Measurements from ENCODE around the gene DNM1. TPM values are rescaled to one million over a fixed set of nuclear protein-coding genes. Genes with fewer than 3 reads are reported as not detected.
A peak's percentile ranks its signal among the peaks of the same experiment; 100 is the strongest.

The DNM1 gene
- total RNA-seq, 2 donors from 2014 or later: 2.0 to 7.7 TPM

DNA sequence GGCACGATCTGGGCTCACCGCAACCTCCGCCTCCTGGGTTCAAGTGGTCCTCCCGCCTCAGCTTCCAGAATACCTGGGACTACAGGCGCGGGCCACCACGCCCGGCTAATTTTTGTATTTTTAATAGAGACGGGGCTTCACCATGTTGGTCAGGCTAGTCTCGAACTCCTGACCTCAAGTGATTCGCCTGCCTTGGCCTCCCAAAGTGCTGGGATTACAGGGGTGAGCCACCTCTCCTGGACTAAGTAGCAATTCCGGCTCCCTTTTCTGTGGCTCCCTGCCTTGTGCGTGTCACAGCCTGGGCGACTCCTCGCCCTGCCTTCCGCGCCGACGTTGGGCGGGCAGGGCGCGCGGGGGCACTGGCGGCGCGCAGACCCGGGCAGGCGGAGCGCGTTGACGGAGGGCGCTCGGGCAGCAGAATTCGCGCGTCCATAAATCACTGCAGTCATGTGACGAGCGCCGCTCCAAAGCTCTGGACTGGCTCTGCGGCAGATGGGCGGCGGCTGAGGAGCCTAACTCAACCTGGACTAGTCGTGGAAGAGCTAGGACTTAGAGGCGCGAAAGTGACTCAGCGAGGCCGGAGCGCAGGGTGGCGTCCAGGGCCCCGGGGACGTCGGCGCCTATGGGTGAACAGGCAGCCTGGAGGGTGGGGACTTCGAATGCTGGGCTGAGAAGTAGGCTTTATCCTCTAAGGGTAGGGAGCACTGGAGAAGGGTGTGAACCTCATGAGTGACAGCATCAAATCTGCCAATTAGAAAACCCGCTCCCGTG is 10.4 kb upstream of the DNM1 start:
- Histone ChIP-seq H3K27me3 (replicated peaks; ENCODE audit: insufficient read depth) (no peaks in the 10 kb centered on the region), H3K4me3 (peak overlapping the region; percentile 86 to 97), H3K4me1 (replicated peaks) (peaks cover 11% of the 10 kb centered on the region), H3K27ac (peak overlapping the region; percentile 83 to 86), H3K9me3 (no peaks in the 10 kb centered on the region), H3K36me3 (no peaks in the 10 kb centered on the region)
- DNase-seq (ENCODE audit: low spot score): peak; percentile 86
- 21% methylated on average over 56 of the region's 56 CpGs for WGBS
- intact Hi-C loops (cut with DNase I): loop anchor here (10.0 kb wide), 1 partner anchor 82 kb away; the partner anchor contains the start of genes GOLGA2 and SWI5
- TF ChIP-seq, protein P1, sequence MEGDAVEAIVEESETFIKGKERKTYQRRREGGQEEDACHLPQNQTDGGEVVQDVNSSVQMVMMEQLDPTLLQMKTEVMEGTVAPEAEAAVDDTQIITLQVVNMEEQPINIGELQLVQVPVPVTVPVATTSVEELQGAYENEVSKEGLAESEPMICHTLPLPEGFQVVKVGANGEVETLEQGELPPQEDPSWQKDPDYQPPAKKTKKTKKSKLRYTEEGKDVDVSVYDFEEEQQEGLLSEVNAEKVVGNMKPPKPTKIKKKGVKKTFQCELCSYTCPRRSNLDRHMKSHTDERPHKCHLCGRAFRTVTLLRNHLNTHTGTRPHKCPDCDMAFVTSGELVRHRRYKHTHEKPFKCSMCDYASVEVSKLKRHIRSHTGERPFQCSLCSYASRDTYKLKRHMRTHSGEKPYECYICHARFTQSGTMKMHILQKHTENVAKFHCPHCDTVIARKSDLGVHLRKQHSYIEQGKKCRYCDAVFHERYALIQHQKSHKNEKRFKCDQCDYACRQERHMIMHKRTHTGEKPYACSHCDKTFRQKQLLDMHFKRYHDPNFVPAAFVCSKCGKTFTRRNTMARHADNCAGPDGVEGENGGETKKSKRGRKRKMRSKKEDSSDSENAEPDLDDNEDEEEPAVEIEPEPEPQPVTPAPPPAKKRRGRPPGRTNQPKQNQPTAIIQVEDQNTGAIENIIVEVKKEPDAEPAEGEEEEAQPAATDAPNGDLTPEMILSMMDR (IDR thresholded peaks at IDR 0.05): peak in 3 of 4 experiments; percentile 45 to 63 (median 60)
- peak; percentile 57 for TF ChIP-seq POLR2A (IDR thresholded peaks at IDR 0.05)
- TF ChIP-seq POLR2AphosphoS5 (IDR thresholded peaks at IDR 0.05): peak; percentile 72

DNA sequence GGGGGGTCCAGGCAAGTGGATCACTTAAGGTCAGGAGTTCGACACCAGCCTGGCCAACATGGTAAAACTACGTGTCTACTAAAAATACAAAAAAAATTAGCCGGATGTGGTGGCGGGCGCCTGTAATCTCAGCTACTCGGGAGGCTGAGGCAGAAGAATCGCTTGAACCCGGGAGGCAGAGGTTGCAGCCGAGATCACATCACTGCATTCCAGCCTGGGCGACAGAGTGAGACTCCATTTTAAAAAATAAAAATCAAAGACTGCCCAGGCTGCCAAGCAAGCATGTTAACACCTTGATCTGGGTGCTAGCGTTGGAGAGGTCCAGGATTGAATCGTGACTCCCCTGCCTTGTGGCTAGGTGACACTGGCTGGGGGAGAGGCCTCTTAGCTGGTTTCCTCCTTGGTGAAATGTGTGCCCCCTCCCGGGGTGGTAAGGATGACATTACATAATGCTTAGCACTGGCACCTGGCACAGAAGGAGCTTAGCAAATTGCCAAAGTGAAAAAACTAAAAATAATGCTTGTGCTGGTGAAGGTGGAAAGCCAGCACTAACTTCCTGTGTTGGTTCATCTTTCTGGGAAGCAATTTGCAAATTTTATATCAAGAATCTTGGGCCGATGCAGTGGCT is 9.6 kb upstream of the DNM1 start:
- no peak for TF ChIP-seq POLR2AphosphoS5 (IDR thresholded peaks at IDR 0.05)
- TF ChIP-seq, protein P1 (IDR thresholded peaks at IDR 0.05): no peak
- no peaks in the 10 kb centered on the region for H3K36me3 ChIP-seq
- intact Hi-C loops (cut with DNase I): loop anchor here (10.0 kb wide), 1 partner anchor 81 kb away; the partner anchor contains the start of genes GOLGA2 and SWI5
- peak overlapping the region; percentile 83 to 86 for H3K27ac ChIP-seq
- WGBS: 85% methylated on average over 14 of the region's 14 CpGs
- no peaks in the 10 kb centered on the region for H3K9me3 ChIP-seq
- peaks cover 11% of the 10 kb centered on the region for H3K4me1 ChIP-seq (replicated peaks)
- DNase-seq (ENCODE audit: low spot score): no peak
- no peaks in the 10 kb centered on the region for H3K27me3 ChIP-seq (replicated peaks; ENCODE audit: insufficient read depth)
- no peak overlapping the region for H3K4me3 ChIP-seq

DNA sequence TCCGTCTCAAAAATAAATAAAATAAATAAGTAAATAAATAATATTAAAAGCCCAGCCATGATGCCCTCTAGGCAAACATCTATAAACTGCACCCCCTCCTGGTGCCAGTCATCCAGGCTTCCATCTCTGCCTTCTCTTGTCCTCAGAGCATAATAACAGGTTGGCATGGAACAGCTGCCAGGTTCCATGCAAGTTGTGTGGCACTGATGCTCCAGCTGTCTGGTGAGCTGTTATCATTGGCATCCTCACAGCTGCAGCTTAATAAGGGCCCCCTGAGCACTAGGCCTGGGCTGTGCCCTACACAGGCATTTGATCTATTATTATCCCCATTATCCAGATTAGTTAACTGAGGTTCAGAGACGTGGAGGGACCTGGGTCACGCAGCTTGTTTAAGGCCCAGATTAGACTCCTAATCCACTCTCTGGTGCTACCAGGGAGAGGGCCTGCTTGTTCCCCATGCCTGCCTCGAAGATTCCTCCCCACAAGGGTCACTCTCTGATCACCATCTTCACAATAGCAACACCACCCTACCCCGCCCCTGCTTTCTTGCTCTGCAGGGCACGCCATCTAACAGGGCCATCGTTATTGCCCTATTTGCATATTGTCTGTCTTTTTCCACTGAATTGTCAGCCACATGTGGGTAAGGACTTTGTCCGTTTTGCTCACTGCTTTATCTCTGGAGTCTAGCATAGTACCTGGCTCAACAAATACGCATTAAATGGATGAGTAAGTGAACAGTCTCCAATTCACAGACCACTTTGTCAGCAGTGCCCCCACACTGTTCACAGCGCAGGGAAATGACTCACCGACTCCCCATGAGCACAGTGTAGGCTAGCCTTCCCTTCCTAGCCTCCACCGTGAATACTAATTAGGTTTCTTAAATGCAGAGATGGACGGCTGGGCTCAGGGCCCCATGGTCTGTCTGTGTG is 1.5 kb upstream of the DNM1 start:
- intact Hi-C loops (cut with DNase I): no loop called here
- no peak for TF ChIP-seq POLR2AphosphoS5 (IDR thresholded peaks at IDR 0.05)
- TF ChIP-seq, protein P1 (IDR thresholded peaks at IDR 0.05): no peak
- TF ChIP-seq POLR2A (IDR thresholded peaks at IDR 0.05): no peak
- WGBS: 84% methylated on average over 13 of the region's 13 CpGs
- H3K27ac ChIP-seq: no peak overlapping the region
- H3K27me3 ChIP-seq (replicated peaks; ENCODE audit: insufficient read depth): no peaks in the 10 kb centered on the region
- DNase-seq (ENCODE audit: low spot score): no peak
- no peaks in the 10 kb centered on the region for H3K36me3 ChIP-seq
- no peaks in the 10 kb centered on the region for H3K9me3 ChIP-seq
- no peak overlapping the region for H3K4me3 ChIP-seq
- H3K4me1 ChIP-seq (replicated peaks): peaks cover 8% of the 10 kb centered on the region

DNA sequence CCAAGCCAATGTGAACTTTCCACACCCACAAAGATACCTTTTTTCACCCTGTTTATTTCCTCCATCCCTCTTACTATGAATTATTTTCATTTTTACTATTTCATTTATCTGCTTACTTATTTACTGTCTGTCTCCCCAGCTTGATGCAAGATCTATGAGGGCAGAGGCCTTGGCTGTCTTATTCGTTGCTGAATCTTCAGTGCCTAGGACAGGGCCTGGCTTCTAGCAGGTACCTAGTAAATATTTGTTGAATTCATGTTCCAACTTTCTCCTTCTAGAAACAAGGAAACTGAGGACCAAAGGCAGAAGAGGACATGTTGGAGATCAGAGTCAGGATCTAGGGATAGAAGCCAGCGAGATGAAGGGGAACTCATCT is 543 bp upstream of the DNM1 start:
- Histone ChIP-seq H3K36me3 (no peaks in the 10 kb centered on the region), H3K4me1 (replicated peaks) (peaks cover 8% of the 10 kb centered on the region), H3K4me3 (peak overlapping the region in 1 of 2 donors; percentile 49), H3K27me3 (replicated peaks; ENCODE audit: insufficient read depth) (no peaks in the 10 kb centered on the region), H3K27ac (no peak overlapping the region), H3K9me3 (no peaks in the 10 kb centered on the region)
- no peak for DNase-seq (ENCODE audit: low spot score)
- intact Hi-C loops (cut with DNase I): no loop called here
- no peak for TF ChIP-seq POLR2A (IDR thresholded peaks at IDR 0.05)
- TF ChIP-seq, protein P1 (IDR thresholded peaks at IDR 0.05): no peak
- no peak for TF ChIP-seq POLR2AphosphoS5 (IDR thresholded peaks at IDR 0.05)
- WGBS: 15% methylated on average over 2 of the region's 2 CpGs

All from prostate gland (tissue), 2 donors.